IMR-90 (cell line): ENCODE results near the gene SATB2.

Experiments used
- CTCF ChIP-seq: conservative IDR thresholded peaks from 2 replicates; pipeline ENCODE4 v1.5.1; 2012; ENCODE audit warnings: mild to moderate bottlenecking, low read depth, low read length, improper control_type of control experiment
- ELK1 ChIP-seq: fragments of 150-350 bp; IDR thresholded peaks from 2 replicates; pipeline ENCODE4 v1.6.1; 2016; ENCODE audit warnings: low read depth, mild to moderate bottlenecking, low read length, moderate library complexity, borderline replicate concordance
- MXI1 ChIP-seq: IDR thresholded peaks from 2 replicates; pipeline ENCODE4 v1.6.1; 2012; ENCODE audit warnings: low read depth, mild to moderate bottlenecking, low read length, moderate library complexity, borderline replicate concordance
- NFE2L2 ChIP-seq: fragments of 150-350 bp; IDR thresholded peaks from 2 replicates; pipeline ENCODE4 v1.6.1; 2016; ENCODE audit warnings: low read depth, mild to moderate bottlenecking, low read length
- POLR2A ChIP-seq: IDR thresholded peaks from 2 replicates; pipeline ENCODE4 v1.6.1; 2012; ENCODE audit warnings: mild to moderate bottlenecking, low read depth, low read length
- RCOR1 ChIP-seq: IDR thresholded peaks from 2 replicates; pipeline ENCODE4 v1.6.1; 2012; ENCODE audit warnings: mild to moderate bottlenecking, low read length, improper control_type of control experiment; ENCODE audit not compliant: insufficient replicate concordance
- RFX5 ChIP-seq: IDR thresholded peaks from 2 replicates; pipeline ENCODE4 v1.8.0; 2012; ENCODE audit warnings: low read depth, mild to moderate bottlenecking, low read length, moderate library complexity
- SMC3 ChIP-seq: fragments of 150-350 bp; IDR thresholded peaks from 2 replicates; pipeline ENCODE4 v1.6.1; 2016; ENCODE audit warnings: low read depth, mild to moderate bottlenecking, antibody characterized with exemption, low read length, moderate library complexity

GRCh38 chr2:199460846-199461710 is 3.3 kb upstream of the SATB2 start:
- TF ChIP-seq CTCF (no peak), POLR2A (no peak), ELK1 (no peak), RFX5 (no peak), NFE2L2 (no peak), MXI1 (no peak), SMC3 (no peak), RCOR1 (no peak)
